Aorta (tissue), 5 donors: ENCODE results near the gene CD81. TPM values are rescaled to one million over a fixed set of nuclear protein-coding genes. Genes with fewer than 3 reads are reported as not detected.

Experiments used
- ATAC-seq: fragments of 200-7000 bp; cut with Tn5 transposase; one replicate; pipeline ENCODE4 v1.9.1; 2022; ENCODE audit warnings: moderate library complexity; ENCODE audit not compliant: low FRiP score
- DNase-seq, 2 donors: peaks; one replicate each; pipeline ENCODE4 v3.0.0-alpha.2; 2020
- H3K27ac ChIP-seq, 2 donors: one replicate each; pipeline ENCODE4 v1.5.1; 2013; ENCODE audit warnings: low read length in 2 of 2, mild to moderate bottlenecking in 2 of 2, moderate library complexity in 2 of 2, control low read depth in 1 of 2, inconsistent platforms in 1 of 2, low read depth in 1 of 2
- H3K27me3 ChIP-seq, 2 donors: one replicate each; pipeline ENCODE4 v1.6.1; 2013; ENCODE audit warnings: control low read depth in 1 of 2, low read length in 1 of 2, mild to moderate bottlenecking in 1 of 2, moderate library complexity in 1 of 2; ENCODE audit not compliant: insufficient read depth in 2 of 2, control insufficient read depth in 1 of 2
- H3K36me3 ChIP-seq, 2 donors: one replicate each; pipeline ENCODE4 v1.6.1; 2013; ENCODE audit warnings: control low read depth in 1 of 2, low read length in 1 of 2, mild to moderate bottlenecking in 1 of 2; ENCODE audit not compliant: insufficient read depth in 2 of 2, control insufficient read depth in 1 of 2
- H3K4me1 ChIP-seq, 2 donors: one replicate each; pipeline ENCODE4 v1.6.1; 2013; ENCODE audit warnings: low read length in 2 of 2, control low read depth in 1 of 2, mild to moderate bottlenecking in 1 of 2, moderate library complexity in 1 of 2; ENCODE audit not compliant: insufficient read depth in 2 of 2, control insufficient read depth in 1 of 2
- H3K4me3 ChIP-seq, 2 donors: one replicate each; pipeline ENCODE4 v1.5.1; 2013; ENCODE audit warnings: low read length in 2 of 2, control low read depth in 1 of 2, mild to moderate bottlenecking in 1 of 2
- H3K9me3 ChIP-seq: one replicate; pipeline ENCODE4 v1.6.1; 2013; ENCODE audit warnings: mild to moderate bottlenecking, low read length; ENCODE audit not compliant: control insufficient read depth
- WGBS, 2 donors: extraction: QIAGEN DNeasy Blood & Tissue Kit; methylation state at CpG; one replicate each; pipeline ENCODE4 v1.1.7; 2013; 5-methylcytosine and 5-hydroxymethylcytosine counted together
- intact Hi-C, 2 donors: fragments of 100-400 bp; cut with DNase I; formaldehyde crosslinking; loops; one replicate each; pipeline versions ENCODE4 v1.14.2 to v1.15.0; 2022
- polyA plus RNA-seq, 2 donors: library from polyadenylated mRNA; stranded (reverse); fragments of 200-250 nt; gene quantifications; one replicate each; pipeline ENCODE4 v1.2.3, GENCODE V29; 2013
- total RNA-seq, 2 donors: library from RNA; stranded (reverse); fragmentation: NEBNext Ultra II Directional; extraction: Animal tissue kit (Norgen Biotek cat#: 25700); gene quantifications; one replicate each; pipeline ENCODE4 v1.2.1, GENCODE V29; 2021
- donor health status: healthy with polysubstance abuse.
- donor health status: Bipolar disorder and iron deficiency.
- donor health status: DM: no; HTN: no; CAD: no.
- donor health status: DM: no; HTN: no; CAD: no.
- donor health status: DM: yes; HTN: yes; CAD: no.

CD81 gene
- total and polyA plus RNA-seq, 4 donors: 363 to 784 (median 579) TPM

DNA sequence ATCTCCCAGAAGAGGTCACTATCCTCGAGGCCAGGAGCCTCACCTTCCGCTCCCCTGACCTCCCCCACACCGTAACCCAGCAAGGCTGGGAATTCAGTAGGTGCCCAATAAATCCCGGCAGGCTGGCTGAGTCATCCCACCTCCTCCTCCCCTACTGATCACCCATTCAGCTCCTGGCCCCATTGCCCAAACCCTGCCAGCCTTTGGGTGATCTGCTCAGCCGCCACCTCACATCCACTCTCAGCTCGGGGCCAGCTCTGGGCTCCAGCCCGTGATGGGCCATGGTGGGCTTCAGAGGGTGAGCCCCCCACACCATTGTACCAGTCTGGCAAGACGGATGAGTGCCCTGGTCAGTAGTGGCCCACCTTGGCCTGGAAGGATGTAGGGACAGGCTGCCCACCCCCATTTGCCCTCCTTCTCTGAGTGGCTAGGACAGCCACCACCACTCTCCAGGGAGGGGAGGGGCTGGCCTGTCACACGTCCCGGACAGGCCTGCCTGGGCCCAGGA, 59.0 kb downstream of the CD81 start:
- ATAC-seq (no peak), DNase-seq (peak; percentile 38 to 39)
- no peaks in the 10 kb centered on the region for H3K36me3 ChIP-seq
- H3K27ac ChIP-seq: no peak overlapping the region
- intact Hi-C loops: no loop called here
- no peak overlapping the region for H3K4me3 ChIP-seq
- H3K27me3 ChIP-seq: no peaks in the 10 kb centered on the region
- WGBS, 2 donors: 70 to 72% methylated on average over 10 of the region's 10 CpGs
- no peaks in the 10 kb centered on the region for H3K4me1 ChIP-seq
- no peaks in the 10 kb centered on the region for H3K9me3 ChIP-seq

DNA sequence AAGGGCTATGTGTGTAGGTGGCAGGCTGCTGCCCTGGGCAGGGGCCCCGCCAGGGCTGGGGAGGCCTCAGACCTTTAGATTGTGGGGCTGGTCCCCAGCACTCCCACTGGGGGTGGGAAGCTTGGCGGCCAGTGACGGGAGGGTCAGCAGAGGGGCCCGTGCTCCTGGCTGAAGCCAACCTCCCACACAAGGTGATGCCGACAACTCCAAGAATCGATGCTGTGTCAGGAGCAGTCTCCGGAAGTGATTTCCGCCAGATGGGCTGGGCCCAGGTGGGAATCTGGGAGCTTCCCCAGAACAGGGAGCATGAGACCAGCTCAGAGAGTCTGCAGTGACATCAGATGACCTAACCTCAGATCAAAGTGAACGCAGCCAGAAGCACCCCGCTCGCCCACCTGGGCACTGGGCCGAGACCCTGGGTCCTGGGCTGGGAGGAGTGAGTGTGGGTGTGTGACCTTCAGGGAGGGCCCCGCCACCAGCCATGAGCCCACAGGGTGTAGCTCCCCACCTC, 59.5 kb downstream of the CD81 start:
- H3K4me1 ChIP-seq: no peaks in the 10 kb centered on the region
- no peak overlapping the region for H3K27ac ChIP-seq
- peak in 1 of 2 donors; percentile 26 for DNase-seq
- H3K27me3 ChIP-seq: no peaks in the 10 kb centered on the region
- intact Hi-C loops: no loop called here
- WGBS, 2 donors: 84 to 89% methylated on average over 12 to 13 of the region's 13 CpGs
- H3K9me3 ChIP-seq: no peaks in the 10 kb centered on the region
- H3K36me3 ChIP-seq: no peaks in the 10 kb centered on the region
- H3K4me3 ChIP-seq: no peak overlapping the region
- ATAC-seq: no peak

DNA sequence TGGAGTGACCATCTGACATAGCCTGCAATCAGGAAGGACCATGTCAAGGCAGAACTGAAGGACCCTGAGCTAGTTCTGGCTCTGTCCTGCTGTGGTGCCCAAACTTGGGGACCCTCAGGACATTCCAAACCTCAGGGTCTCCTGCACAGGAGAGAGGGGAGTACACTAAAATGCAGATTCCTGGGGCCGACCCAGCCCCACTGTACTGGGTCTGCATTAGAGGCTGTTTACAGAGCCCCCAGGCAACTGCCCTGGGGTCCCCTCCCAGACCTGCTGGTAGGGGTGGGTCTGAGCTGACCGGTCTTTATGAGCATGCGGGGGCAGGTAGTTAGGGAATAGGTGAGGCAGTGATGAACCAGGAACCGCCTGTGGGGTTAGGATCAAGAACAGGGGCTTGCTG, 60.4 kb downstream of the CD81 start:
- H3K4me3 ChIP-seq: no peak overlapping the region
- H3K27ac ChIP-seq: no peak overlapping the region
- H3K27me3 ChIP-seq: no peaks in the 10 kb centered on the region
- intact Hi-C loops: no loop called here
- H3K4me1 ChIP-seq: no peaks in the 10 kb centered on the region
- H3K9me3 ChIP-seq: no peaks in the 10 kb centered on the region
- no peaks in the 10 kb centered on the region for H3K36me3 ChIP-seq
- ATAC-seq: no peak
- 83 to 90% methylated on average over 4 of the region's 4 CpGs for WGBS, 2 donors
- DNase-seq: peak; percentile 10 to 38

DNA sequence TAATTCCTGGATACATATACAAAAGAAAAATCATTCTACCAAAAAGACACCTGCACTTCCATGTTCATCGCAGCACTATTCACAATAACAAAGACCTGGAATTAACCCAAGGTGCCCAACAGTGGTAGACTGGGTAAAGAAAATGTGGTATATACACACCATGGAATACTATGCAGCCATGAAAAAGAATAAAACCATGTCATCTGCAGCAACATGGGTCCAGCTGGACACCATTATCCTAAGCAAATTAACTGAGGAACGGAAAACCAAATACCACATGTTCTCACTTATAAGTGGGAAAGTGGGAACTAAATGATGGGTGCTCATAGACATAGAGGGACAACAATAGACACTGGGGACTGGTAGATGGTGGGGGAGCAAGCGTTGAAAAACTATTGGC, 62.7 kb downstream of the CD81 start:
- H3K4me3 ChIP-seq: no peak overlapping the region
- ATAC-seq (no peak), DNase-seq (no peak)
- no peaks in the 10 kb centered on the region for H3K36me3 ChIP-seq
- no peaks in the 10 kb centered on the region for H3K27me3 ChIP-seq
- 90 to 91% methylated on average over 3 of the region's 3 CpGs for WGBS, 2 donors
- H3K27ac ChIP-seq: no peak overlapping the region
- no peaks in the 10 kb centered on the region for H3K9me3 ChIP-seq
- H3K4me1 ChIP-seq: no peaks in the 10 kb centered on the region
- intact Hi-C loops: no loop called here

DNA sequence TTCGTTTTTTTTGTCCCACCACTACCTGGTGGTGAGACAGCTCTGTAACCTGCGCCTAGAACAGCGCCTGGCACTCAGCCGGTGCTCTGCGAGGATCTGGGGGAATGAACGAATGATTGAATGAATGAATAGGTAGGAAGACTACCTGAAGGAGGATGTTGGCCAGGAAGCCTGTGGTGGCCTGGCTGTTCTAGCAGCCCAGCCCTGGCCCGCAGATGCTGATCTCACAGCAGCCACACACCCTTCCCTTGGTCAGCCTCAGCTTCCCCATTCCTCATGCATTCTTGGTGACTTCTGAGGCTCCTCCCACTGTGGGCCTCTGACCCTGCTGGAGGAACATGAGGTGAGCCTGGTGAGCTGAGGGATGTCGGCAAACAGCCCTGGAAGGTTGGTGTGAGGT, 63.5 kb downstream of the CD81 start:
- ATAC-seq: no peak
- Histone ChIP-seq H3K9me3 (no peaks in the 10 kb centered on the region), H3K27me3 (no peaks in the 10 kb centered on the region), H3K4me3 (no peak overlapping the region), H3K36me3 (no peaks in the 10 kb centered on the region), H3K4me1 (no peaks in the 10 kb centered on the region), H3K27ac (no peak overlapping the region)
- DNase-seq: peak; percentile 53 to 62
- intact Hi-C loops: no loop called here
- 79% methylated on average over 8 of the region's 8 CpGs for WGBS, 2 donors

DNA sequence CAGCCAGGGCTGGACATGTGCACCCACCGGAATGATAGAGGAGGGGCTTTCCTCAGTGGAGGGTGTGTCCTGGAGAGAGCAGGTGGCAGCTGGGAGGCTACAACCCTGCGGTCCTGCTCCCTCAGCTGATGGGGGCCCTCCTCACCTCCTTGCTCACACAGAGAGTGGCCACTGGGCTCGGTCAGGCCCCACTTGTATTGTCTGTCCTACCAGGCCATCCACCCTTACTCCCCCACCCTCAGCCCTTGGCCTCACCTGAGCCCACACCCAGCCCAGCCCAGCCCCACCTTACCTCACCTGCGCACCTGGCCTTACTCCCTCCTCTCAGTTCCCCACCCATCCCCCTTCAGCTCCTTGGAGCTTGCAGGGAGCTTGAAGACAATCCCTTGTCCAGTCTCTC, 64.1 kb downstream of the CD81 start:
- 70 to 71% methylated on average over 3 to 4 of the region's 4 CpGs for WGBS, 2 donors
- Histone ChIP-seq H3K36me3 (no peaks in the 10 kb centered on the region), H3K4me3 (no peak overlapping the region), H3K4me1 (no peaks in the 10 kb centered on the region), H3K27ac (no peak overlapping the region), H3K27me3 (no peaks in the 10 kb centered on the region), H3K9me3 (no peaks in the 10 kb centered on the region)
- intact Hi-C loops: no loop called here
- DNase-seq (peak; percentile 32 to 55), ATAC-seq (peak; percentile 15)

DNA sequence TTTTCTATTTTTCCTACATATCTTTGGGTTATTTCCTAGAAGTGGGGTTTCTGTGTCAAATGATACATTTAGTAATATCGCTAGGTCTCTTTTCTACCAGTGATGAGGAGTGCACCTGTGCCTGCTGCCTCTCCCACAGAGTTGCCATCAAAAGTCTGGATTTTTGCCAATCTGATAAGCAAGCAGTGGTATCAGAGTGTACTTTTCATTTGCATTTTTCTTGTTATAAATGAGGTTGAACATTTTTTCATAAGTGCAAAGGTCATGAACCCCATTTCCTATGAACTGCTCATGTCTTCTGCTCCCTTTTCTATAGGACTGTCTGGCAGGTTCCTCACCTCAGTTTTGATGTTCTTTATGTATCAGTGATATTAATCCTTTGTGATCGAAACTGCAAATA, 65.5 kb downstream of the CD81 start:
- H3K36me3 ChIP-seq: no peaks in the 10 kb centered on the region
- no peak for ATAC-seq
- H3K4me1 ChIP-seq: no peaks in the 10 kb centered on the region
- WGBS, 2 donors: 89 to 97% methylated on average over 2 of the region's 2 CpGs
- no peaks in the 10 kb centered on the region for H3K9me3 ChIP-seq
- no peak for DNase-seq
- no peaks in the 10 kb centered on the region for H3K27me3 ChIP-seq
- no peak overlapping the region for H3K27ac ChIP-seq
- intact Hi-C loops: no loop called here
- no peak overlapping the region for H3K4me3 ChIP-seq

DNA sequence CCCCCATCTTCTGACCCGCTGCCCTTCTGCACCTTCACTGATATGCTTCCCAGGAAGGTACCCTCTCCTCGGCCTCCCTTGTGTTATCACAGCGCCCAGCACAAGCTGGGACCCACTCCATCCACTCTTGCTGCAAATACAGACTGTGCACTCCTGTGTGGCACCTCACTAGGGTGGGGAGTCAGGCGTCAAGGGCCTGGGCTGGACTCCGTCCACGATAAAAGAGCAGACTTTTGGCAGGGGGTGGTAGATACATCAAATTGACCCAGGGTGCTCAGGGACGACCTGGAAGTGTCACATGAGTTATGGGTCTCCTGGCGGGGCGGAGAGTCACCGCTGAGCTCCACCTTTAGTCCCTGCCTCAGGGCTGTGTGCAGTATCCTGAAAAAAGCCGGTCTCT, 66.3 kb downstream of the CD81 start:
- Histone ChIP-seq H3K27me3 (no peaks in the 10 kb centered on the region), H3K27ac (no peak overlapping the region), H3K4me1 (no peaks in the 10 kb centered on the region), H3K4me3 (no peak overlapping the region), H3K36me3 (no peaks in the 10 kb centered on the region), H3K9me3 (no peaks in the 10 kb centered on the region)
- no peak for ATAC-seq
- peak; percentile 33 to 56 for DNase-seq
- intact Hi-C loops: no loop called here
- WGBS, 2 donors: 35 to 37% methylated on average over 11 of the region's 11 CpGs

DNA sequence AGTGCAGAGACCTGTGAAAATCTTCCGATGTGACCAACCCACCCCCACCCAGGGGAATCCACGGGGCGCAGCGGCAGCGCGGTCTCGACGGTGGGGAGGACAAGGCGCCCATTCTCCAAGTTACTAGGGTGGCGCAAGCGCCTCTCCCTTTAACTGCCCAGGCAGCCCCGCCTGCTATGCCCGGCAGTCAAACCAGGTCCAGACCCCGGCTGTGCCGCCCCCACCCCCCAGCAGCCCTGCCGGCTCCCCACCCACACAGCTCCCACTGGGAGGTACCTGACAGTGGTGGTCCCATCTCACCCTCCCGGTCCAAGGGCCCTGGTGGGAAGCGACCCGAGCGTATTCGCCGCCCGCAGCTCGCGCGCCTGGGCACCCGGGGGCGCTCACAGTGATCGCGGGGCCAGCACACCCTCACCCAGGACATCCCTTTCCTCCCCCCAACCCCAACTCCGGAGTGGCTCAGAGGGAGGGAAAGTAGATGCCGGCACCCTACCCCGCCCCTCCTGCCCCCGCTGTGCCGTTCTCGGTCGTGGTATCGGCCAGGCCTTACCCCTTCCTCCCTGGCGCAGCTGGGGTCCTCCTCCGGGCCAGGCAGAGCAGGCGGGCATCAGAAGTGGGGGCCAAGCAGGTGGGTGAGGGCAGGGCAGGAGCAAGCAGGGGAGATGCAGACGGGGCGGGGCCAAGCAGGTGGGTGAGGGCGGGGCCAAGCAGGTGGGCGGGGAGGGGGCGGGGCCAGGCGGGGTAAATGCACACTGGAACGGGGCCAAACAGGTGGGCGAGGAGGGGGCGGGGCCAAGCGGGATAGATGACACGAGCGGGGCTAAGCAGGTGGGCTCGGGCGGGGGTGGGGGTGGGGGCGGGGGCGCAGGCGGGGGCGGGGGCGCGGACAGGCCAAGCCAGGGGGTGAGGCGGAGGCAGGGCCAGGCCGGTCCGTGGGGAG, 67.0 kb downstream of the CD81 start, which contains the start of gene TRPM5:
Gene TRPM5, minus strand, starts transcription at position 634 of the 940 bp plus-strand sequence. CDS start 21,478 bp downstream, outside the sequence.
- WGBS, 2 donors: 6 to 7% methylated on average over 40 to 64 of the region's 64 CpGs
- Histone ChIP-seq H3K27me3 (no peaks in the 10 kb centered on the region), H3K4me3 (peak within 1 kb of the TSS; percentile 14 to 16), H3K4me1 (no peaks in the 10 kb centered on the region), H3K36me3 (no peaks in the 10 kb centered on the region), H3K27ac (no peak within 1 kb of the TSS), H3K9me3 (no peaks in the 10 kb centered on the region)
- ATAC-seq (no peak), DNase-seq (peak; percentile 55 to 76)
- intact Hi-C loops: no loop called here
